ENCODE measurements around the gene ZC3H12D. TPM values are rescaled to one million over a fixed set of nuclear protein-coding genes. Genes with fewer than 3 reads are reported as not detected.

The ZC3H12D gene
- polyA plus RNA-seq, 3 donors, result 0.96 to 4.7 (median 1.2) TPM

GRCh38 chr6:149510793-149511512 is 26.1 kb upstream of the ZC3H12D start:
- Histone ChIP-seq H3K27me3 (ENCODE audit: control insufficient read depth in 2 of 2, insufficient read depth in 2 of 2, low read length in 2 of 2) (no peaks in the 10 kb centered on the region), H3K9ac (ENCODE audit: insufficient read depth, low read length, poor library complexity, severe bottlenecking) (no peak overlapping the region), H3K4me2 (replicated peaks; ENCODE audit: extremely low read depth, low read length, poor library complexity, severe bottlenecking) (no peak overlapping the region), H3K79me2 (ENCODE audit: insufficient read depth, low read length) (no peaks in the 10 kb centered on the region), H3K4me1 (ENCODE audit: control insufficient read depth in 1 of 2, insufficient read depth in 2 of 2, low read length in 2 of 2) (no peaks in the 10 kb centered on the region), H3K4me3 (replicated peaks in 1 of 3; ENCODE audit: low read depth in 2 of 3, low read length in 3 of 3) (no peak overlapping the region), H4K20me1 (ENCODE audit: insufficient read depth, low read length) (no peaks in the 10 kb centered on the region), H2AFZ (ENCODE audit: insufficient read depth, low read depth, low read length, poor library complexity, severe bottlenecking) (no peak overlapping the region), H3K27ac (ENCODE audit: low read depth in 1 of 2, low read length in 2 of 2) (no peak overlapping the region), H3K9me3 (replicated peaks in 1 of 2; ENCODE audit: control insufficient read depth in 1 of 2, insufficient read depth in 1 of 2, low read length in 2 of 2) (no peaks in the 10 kb centered on the region), H3K36me3 (replicated peaks in 1 of 2; ENCODE audit: control insufficient read depth in 1 of 2, insufficient read depth in 2 of 2, low read length in 2 of 2) (peaks cover 45 to 76% of the 10 kb centered on the region in 2 donors)
- H3K4me1 Mint-ChIP-seq, result peaks cover 6% of the 10 kb centered on the region
- no peak overlapping the region for H3K4me3 Mint-ChIP-seq
- no peak for TF ChIP-seq CTCF (IDR thresholded peaks at IDR 0.05)
- H3K9me3 Mint-ChIP-seq, result no peaks in the 10 kb centered on the region
- H3K36me3 Mint-ChIP-seq, result peaks cover 48 to 70% of the 10 kb centered on the region in 2 donors
- 97% methylated on average over 3 of the region's 4 CpGs for WGBS (ENCODE audit: insufficient coverage)
- peak overlapping the region in 3 of 7 donors; percentile 0 to 58 (median 50) for H3K27ac Mint-ChIP-seq
- H3K27me3 Mint-ChIP-seq (ENCODE audit: low read depth in 3 of 3), result no peaks in the 10 kb centered on the region
- intact Hi-C loops (cut with micrococcal nuclease), result loop anchor here in 1 of 2 donors (10.0 kb wide), 1 partner anchor 476 kb away; no protein-coding TSS in a partner anchor
- no peak for DNase-seq

- Histone ChIP-seq H3K4me3 (replicated peaks in 1 of 3; ENCODE audit: low read depth in 2 of 3, low read length in 3 of 3) (no peak overlapping the region), H3K27ac (ENCODE audit: low read depth in 1 of 2, low read length in 2 of 2) (no peak overlapping the region), H3K4me2 (replicated peaks; ENCODE audit: extremely low read depth, low read length, poor library complexity, severe bottlenecking) (no peak overlapping the region), H4K20me1 (ENCODE audit: insufficient read depth, low read length) (no peaks in the 10 kb centered on the region), H3K79me2 (ENCODE audit: insufficient read depth, low read length) (no peaks in the 10 kb centered on the region), H3K9ac (ENCODE audit: insufficient read depth, low read length, poor library complexity, severe bottlenecking) (no peak overlapping the region), H2AFZ (ENCODE audit: insufficient read depth, low read depth, low read length, poor library complexity, severe bottlenecking) (no peak overlapping the region), H3K4me1 (ENCODE audit: control insufficient read depth in 1 of 2, insufficient read depth in 2 of 2, low read length in 2 of 2) (no peaks in the 10 kb centered on the region), H3K27me3 (ENCODE audit: control insufficient read depth in 2 of 2, insufficient read depth in 2 of 2, low read length in 2 of 2) (no peaks in the 10 kb centered on the region), H3K9me3 (replicated peaks in 1 of 2; ENCODE audit: control insufficient read depth in 1 of 2, insufficient read depth in 1 of 2, low read length in 2 of 2) (no peaks in the 10 kb centered on the region), H3K36me3 (replicated peaks in 1 of 2; ENCODE audit: control insufficient read depth in 1 of 2, insufficient read depth in 2 of 2, low read length in 2 of 2) (peaks cover 52 to 86% of the 10 kb centered on the region in 2 donors)
- no peak for DNase-seq
- Mint-ChIP-seq H3K4me3 (no peak overlapping the region), H3K4me1 (no peaks in the 10 kb centered on the region), H3K27ac (no peak overlapping the region), H3K27me3 (ENCODE audit: low read depth in 3 of 3) (no peaks in the 10 kb centered on the region), H3K36me3 (peaks cover 54 to 69% of the 10 kb centered on the region in 2 donors), H3K9me3 (no peaks in the 10 kb centered on the region)
- intact Hi-C loops (cut with micrococcal nuclease), result no loop called here
- no peak for TF ChIP-seq CTCF (IDR thresholded peaks at IDR 0.05)
- WGBS (ENCODE audit: insufficient coverage), result no CpG with 5 or more reads among the region's 3 CpGs
Measured at GRCh38 chr6:149508485-149508884, 23.7 kb upstream of the ZC3H12D start.
